A673 (cell line): Measurements from ENCODE around the gene MYO1D.

Experiments
- EZH2 ChIP-seq: fragments of 200-600 bp; sonication (generic); IDR thresholded peaks from 2 replicates; pipeline ENCODE4 v1.6.1; 2017; ENCODE audit warnings: borderline replicate concordance, low read depth, mild to moderate bottlenecking, mixed read lengths, antibody characterized with exemption, low read length; ENCODE audit not compliant: poor library complexity, severe bottlenecking
- TF ChIP-seq, protein P1 (sequence below): fragments of 300-800, 200-600 bp; sonication (generic); conservative IDR thresholded peaks from 2 replicates; pipeline ENCODE4 v1.5.1; 2017; ENCODE audit warnings: low read depth, mild to moderate bottlenecking, antibody characterized with exemption, low read length, moderate library complexity, mixed read lengths

DNA sequence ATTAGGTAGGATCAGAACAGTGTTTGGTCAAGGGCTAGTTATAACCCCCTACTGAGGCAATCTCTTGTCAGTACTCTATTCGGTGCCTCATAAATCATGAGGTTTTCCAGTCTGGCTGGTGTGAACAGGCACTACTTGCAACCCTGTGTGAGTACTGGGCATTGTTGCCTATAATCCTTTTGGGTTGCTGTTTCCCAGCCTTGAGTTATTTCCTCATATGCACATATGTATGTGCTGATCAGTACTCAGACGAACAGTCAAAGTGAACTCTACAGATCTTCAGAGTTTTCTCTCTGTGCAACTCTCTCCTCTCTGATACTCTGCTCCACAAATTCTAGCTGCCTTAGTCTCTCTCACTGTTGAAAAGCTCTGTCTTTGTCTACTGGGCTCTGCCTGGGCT is 225.8 kb downstream of the MYO1D start:
- TF ChIP-seq, protein P1, sequence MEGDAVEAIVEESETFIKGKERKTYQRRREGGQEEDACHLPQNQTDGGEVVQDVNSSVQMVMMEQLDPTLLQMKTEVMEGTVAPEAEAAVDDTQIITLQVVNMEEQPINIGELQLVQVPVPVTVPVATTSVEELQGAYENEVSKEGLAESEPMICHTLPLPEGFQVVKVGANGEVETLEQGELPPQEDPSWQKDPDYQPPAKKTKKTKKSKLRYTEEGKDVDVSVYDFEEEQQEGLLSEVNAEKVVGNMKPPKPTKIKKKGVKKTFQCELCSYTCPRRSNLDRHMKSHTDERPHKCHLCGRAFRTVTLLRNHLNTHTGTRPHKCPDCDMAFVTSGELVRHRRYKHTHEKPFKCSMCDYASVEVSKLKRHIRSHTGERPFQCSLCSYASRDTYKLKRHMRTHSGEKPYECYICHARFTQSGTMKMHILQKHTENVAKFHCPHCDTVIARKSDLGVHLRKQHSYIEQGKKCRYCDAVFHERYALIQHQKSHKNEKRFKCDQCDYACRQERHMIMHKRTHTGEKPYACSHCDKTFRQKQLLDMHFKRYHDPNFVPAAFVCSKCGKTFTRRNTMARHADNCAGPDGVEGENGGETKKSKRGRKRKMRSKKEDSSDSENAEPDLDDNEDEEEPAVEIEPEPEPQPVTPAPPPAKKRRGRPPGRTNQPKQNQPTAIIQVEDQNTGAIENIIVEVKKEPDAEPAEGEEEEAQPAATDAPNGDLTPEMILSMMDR = no peak
- TF ChIP-seq EZH2 = no peak
